SK-N-SH (cell line): ENCODE results near the gene CCDC167. TPM values are rescaled to one million over a fixed set of nuclear protein-coding genes. Genes with fewer than 3 reads are reported as not detected.

Source experiments
- CTCF ChIA-PET: fragments of 300-600, 350-600 bp; formaldehyde crosslinking; extraction: SDS; loops from one replicate; lab custom pipeline; 2021; lab: Yijun Ruan, JAX
- POLR2A ChIA-PET: fragments of 350-600 bp; sonication (Branson Sonifier 250); formaldehyde crosslinking; extraction: SDS; loops from one replicate; lab custom pipeline; 2020; ENCODE audit warnings: antibody characterized with exemption, inconsistent platforms; lab: Yijun Ruan, JAX
- DNase-seq: peaks from one replicate; pipeline ENCODE4 v3.0.0; 2012
- H2AFZ ChIP-seq: fragments of 200-600 bp; sonication (generic); 2 replicates; pipeline ENCODE4 v1.8.1; 2016; ENCODE audit warnings: antibody characterized with exemption, mild to moderate bottlenecking, low read depth
- H3F3A ChIP-seq: fragments of 200-600 bp; sonication (generic); replicated peaks from 2 replicates; pipeline ENCODE3; 2016; ENCODE audit warnings: antibody characterized with exemption, mild to moderate bottlenecking; ENCODE audit not compliant: insufficient read depth
- H3K27ac ChIP-seq, 2 experiments: fragments of 200-500 bp in 1 of 2; fragments of 200-600 bp in 1 of 2; sonication (Bioruptor generic) in 1 of 2; sonication (generic), shearing (Covaris generic) in 1 of 2; 2 replicates each; pipeline versions ENCODE4 v1.5.1 to v1.6.1; 2014 to 2016; ENCODE audit warnings: low read depth in 2 of 2, inconsistent platforms in 1 of 2, low read length in 1 of 2, mild to moderate bottlenecking in 1 of 2, mixed read lengths in 1 of 2
- H3K27me3 ChIP-seq: fragments of 200-600 bp; sonication (generic), shearing (Covaris generic); 2 replicates; pipeline ENCODE4 v1.6.1; 2016; ENCODE audit warnings: mixed run types; ENCODE audit not compliant: insufficient read depth
- H3K36me3 ChIP-seq, 2 experiments: fragments of 200-500 bp in 1 of 2; fragments of 200-600 bp in 1 of 2; sonication (Bioruptor generic) in 1 of 2; sonication (generic) in 1 of 2; replicated peaks in 1 of 2; 2 replicates each; pipeline versions ENCODE3 to v1.5.1; 2014 to 2016; ENCODE audit warnings: low read length in 1 of 2, mild to moderate bottlenecking in 1 of 2; ENCODE audit not compliant: insufficient read depth in 2 of 2, control insufficient read depth in 1 of 2
- H3K4me1 ChIP-seq, 2 experiments: fragments of 200-500 bp in 1 of 2; fragments of 200-600 bp in 1 of 2; sonication (Bioruptor generic) in 1 of 2; sonication (generic), shearing (Covaris generic) in 1 of 2; 2 replicates each; pipeline versions ENCODE4 v1.5.1 to v1.6.1; 2014 to 2016; ENCODE audit warnings: low read depth in 1 of 2, low read length in 1 of 2, mixed run types in 1 of 2; ENCODE audit not compliant: insufficient read depth in 2 of 2, control insufficient read depth in 1 of 2
- H3K4me2 ChIP-seq: fragments of 200-600 bp; sonication (generic), shearing (Covaris generic); 2 replicates; pipeline ENCODE4 v1.6.1; 2017; ENCODE audit warnings: mixed run types
- H3K4me3 ChIP-seq, 2 experiments: fragments of 200-500 bp in 1 of 2; fragments of 200-600 bp in 1 of 2; sonication (Bioruptor generic) in 1 of 2; sonication (generic), shearing (Covaris generic) in 1 of 2; 2 replicates each; pipeline versions ENCODE4 v1.5.1 to v1.8.1; 2014 to 2016; ENCODE audit warnings: low read depth in 2 of 2, inconsistent platforms in 1 of 2, low read length in 1 of 2, mild to moderate bottlenecking in 1 of 2, mixed read lengths in 1 of 2, moderate library complexity in 1 of 2
- H3K79me2 ChIP-seq: fragments of 200-600 bp; sonication (generic); 2 replicates; pipeline ENCODE4 v1.8.1; 2017; ENCODE audit warnings: mild to moderate bottlenecking; ENCODE audit not compliant: insufficient read depth
- H3K9ac ChIP-seq: fragments of 200-600 bp; sonication (generic); 2 replicates; pipeline ENCODE4 v1.6.1; 2017; ENCODE audit warnings: mixed run types
- H3K9me2 ChIP-seq: fragments of 200-600 bp; sonication (generic); 2 replicates; pipeline ENCODE4 v1.6.1; 2017; ENCODE audit warnings: mixed run types
- H3K9me3 ChIP-seq: fragments of 200-600 bp; sonication (generic); 2 replicates; pipeline ENCODE4 v1.6.1; 2017; ENCODE audit warnings: mixed run types, mild to moderate bottlenecking, moderate library complexity
- H4K20me1 ChIP-seq: fragments of 200-600 bp; sonication (generic); 2 replicates; pipeline ENCODE4 v1.6.1; 2017; ENCODE audit warnings: mild to moderate bottlenecking, mixed run types; ENCODE audit not compliant: insufficient read depth
- CHD2 ChIP-seq: fragments of 150-350 bp; IDR thresholded peaks from 2 replicates; pipeline ENCODE4 v1.6.1; 2018; ENCODE audit warnings: low read length; ENCODE audit not compliant: partially characterized antibody
- ELF1 ChIP-seq: IDR thresholded peaks from 2 replicates; pipeline ENCODE4 v1.4.0; 2012
- FOSL2 ChIP-seq: IDR thresholded peaks from 2 replicates; pipeline ENCODE4 v1.4.0; 2012; ENCODE audit warnings: low read depth, mild to moderate bottlenecking, moderate library complexity, borderline replicate concordance
- GABPA ChIP-seq: IDR thresholded peaks from 2 replicates; pipeline ENCODE4 v1.4.0; 2012; ENCODE audit warnings: low read depth, mild to moderate bottlenecking
- JUND ChIP-seq: IDR thresholded peaks from 2 replicates; pipeline ENCODE4 v1.4.0; 2012
- MEF2A ChIP-seq: IDR thresholded peaks from 2 replicates; pipeline ENCODE4 v1.4.0; 2012; ENCODE audit warnings: low read depth, borderline replicate concordance
- NFIC ChIP-seq: IDR thresholded peaks from 2 replicates; pipeline ENCODE4 v1.4.0; 2012; ENCODE audit warnings: borderline replicate concordance
- RAD21 ChIP-seq: IDR thresholded peaks from 2 replicates; pipeline ENCODE4 v1.6.1; 2012; ENCODE audit warnings: mild to moderate bottlenecking, low read length
- RFX5 ChIP-seq: IDR thresholded peaks from 2 replicates; pipeline ENCODE4 v1.6.1; 2012; ENCODE audit warnings: mild to moderate bottlenecking, improper control_type of control experiment, low read length
- RXRA ChIP-seq: IDR thresholded peaks from 2 replicates; pipeline ENCODE4 v1.4.0; 2012; ENCODE audit warnings: low read depth, mild to moderate bottlenecking, borderline replicate concordance
- TAF1 ChIP-seq: IDR thresholded peaks from 2 replicates; pipeline ENCODE4 v1.6.1; 2012; ENCODE audit warnings: low read depth, mild to moderate bottlenecking, low read length, moderate library complexity, borderline replicate concordance
- YY1 ChIP-seq: IDR thresholded peaks from 2 replicates; pipeline ENCODE4 v1.4.0; 2012; ENCODE audit warnings: low read depth, mild to moderate bottlenecking
- WGBS: methylation state at CpG from one replicate; pipeline ENCODE4 v1.1.6; 2017; ENCODE audit warnings: low lambda C conversion rate; 5-methylcytosine and 5-hydroxymethylcytosine counted together
- polyA plus RNA-seq, 3 experiments: library from polyadenylated mRNA; depleted of rRNA; stranded (reverse); fragments of >200 nt; gene quantifications; 2 replicates each; pipeline ENCODE4 v1.2.3, GENCODE V29; 2012
- TF ChIP-seq, protein P1 (sequence below): IDR thresholded peaks from 2 replicates; pipeline ENCODE4; 2012
- TF ChIP-seq, protein P2 (sequence below): fragments of 200-600 bp; sonication (generic); IDR thresholded peaks from 2 replicates; pipeline ENCODE4 v1.6.1; 2017; ENCODE audit warnings: antibody characterized with exemption, mild to moderate bottlenecking, moderate library complexity
- TF ChIP-seq, protein P3 (sequence below): fragments of 150-350 bp; IDR thresholded peaks from 2 replicates; pipeline ENCODE4 v1.6.1; 2017; ENCODE audit warnings: antibody characterized with exemption, low read length, low read depth, borderline replicate concordance

Gene CCDC167
- polyA plus RNA-seq, 1 of the 3 experiments (the other 2 are of a cell fraction), result 49.1 TPM

DNA sequence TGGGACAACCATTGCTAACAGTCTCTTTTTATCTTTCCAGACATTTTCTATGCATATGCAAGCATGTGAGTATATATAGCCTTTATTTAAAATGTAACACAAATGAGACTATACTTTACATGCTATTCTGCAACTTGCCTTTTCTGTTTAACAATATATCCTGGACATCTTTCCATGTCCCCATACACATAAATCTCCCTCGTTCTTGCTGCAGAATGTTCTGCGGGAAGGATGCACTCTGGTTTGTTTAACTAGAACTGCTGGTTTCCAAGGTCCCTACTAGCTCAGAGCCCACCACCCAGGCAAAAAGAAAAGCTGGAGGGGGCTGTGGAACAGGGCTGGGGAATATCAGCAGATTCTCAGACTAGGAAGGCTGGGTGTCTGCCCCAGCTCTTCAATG, 35.2 kb upstream of the CCDC167 start:
- POLR2A ChIA-PET, result interaction anchor here (0.9 to 2.0 kb wide), 3 partner anchors 18 to 101 kb away, joined by 3 to 4 read pairs (median 3); partner anchors contain the start of gene CMTR1
- CTCF ChIA-PET, result interaction anchor here (1.1 to 6.8 kb wide), 10 partner anchors 8 to 157 kb away, joined by 3 to 63 read pairs (median 6); no protein-coding TSS in a partner anchor
- no peak for DNase-seq

DNA sequence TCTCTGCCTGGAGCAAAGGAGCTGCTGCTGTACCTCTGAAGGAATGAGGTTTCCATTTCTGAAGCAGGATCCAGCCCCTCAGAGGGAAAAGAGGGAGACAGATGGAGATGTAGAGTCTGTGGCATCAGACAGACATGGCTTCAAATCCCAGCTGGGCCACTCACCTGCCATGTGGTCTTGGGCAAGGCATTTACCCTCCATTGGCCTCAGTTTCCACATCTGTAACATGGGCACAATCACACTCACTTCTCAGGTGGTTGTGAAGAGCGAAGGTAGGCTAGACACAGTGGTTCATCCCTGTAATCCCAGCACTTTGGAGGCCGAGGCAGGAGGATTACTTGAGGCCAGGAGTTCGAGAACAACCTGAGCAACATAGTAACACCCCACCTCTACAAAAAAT, 32.4 kb upstream of the CCDC167 start:
- Histone ChIP-seq H3K9ac (no peak overlapping the region), H3K27me3 (peaks cover 28% of the 10 kb centered on the region; the same call in 1 of the 2 replicates), H3K79me2 (no peaks in the 10 kb centered on the region), H3K27ac (no peak overlapping the region), H3K4me2 (no peak overlapping the region), H3K9me2 (no peaks in the 10 kb centered on the region), H3K9me3 (no peaks in the 10 kb centered on the region), H4K20me1 (no peaks in the 10 kb centered on the region), H3K4me3 (no peak overlapping the region), H2AFZ (no peak overlapping the region), H3F3A (peaks cover 6% of the 10 kb centered on the region), H3K4me1 (peaks cover 0 to 27% of the 10 kb centered on the region in 2 experiments; a peak in 1 of 4 replicates), H3K36me3 (no peaks in the 10 kb centered on the region)
- 45% methylated on average over 3 of the region's 3 CpGs for WGBS
- ChIA-PET CTCF (interaction anchor here (1.0 kb wide), 1 partner anchor 29 kb away, joined by 3 read pairs; no protein-coding TSS in a partner anchor), POLR2A (no interaction called here)
- TF ChIP-seq, protein P1, sequence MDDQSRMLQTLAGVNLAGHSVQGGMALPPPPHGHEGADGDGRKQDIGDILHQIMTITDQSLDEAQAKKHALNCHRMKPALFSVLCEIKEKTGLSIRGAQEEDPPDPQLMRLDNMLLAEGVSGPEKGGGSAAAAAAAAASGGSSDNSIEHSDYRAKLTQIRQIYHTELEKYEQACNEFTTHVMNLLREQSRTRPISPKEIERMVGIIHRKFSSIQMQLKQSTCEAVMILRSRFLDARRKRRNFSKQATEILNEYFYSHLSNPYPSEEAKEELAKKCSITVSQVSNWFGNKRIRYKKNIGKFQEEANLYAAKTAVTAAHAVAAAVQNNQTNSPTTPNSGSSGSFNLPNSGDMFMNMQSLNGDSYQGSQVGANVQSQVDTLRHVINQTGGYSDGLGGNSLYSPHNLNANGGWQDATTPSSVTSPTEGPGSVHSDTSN, result no peak
- no peak for TF ChIP-seq TAF1
- DNase-seq, result no peak

More for the DNA sequence above, 35.2 kb upstream of the CCDC167 start:
- Histone ChIP-seq H3K27ac (0 out of 4 replicates have a peak overlapping the region, but pooled peaks of 1 of the 2 experiments have one; percentile 39), H3K27me3 (peaks cover 28% of the 10 kb centered on the region; the same call in 1 of the 2 replicates), H3K4me1 (peaks cover 0 to 24% of the 10 kb centered on the region in 2 experiments; a peak in 1 of 4 replicates), H3K9me3 (no peaks in the 10 kb centered on the region), H4K20me1 (no peaks in the 10 kb centered on the region), H2AFZ (no peak overlapping the region), H3K4me2 (no peak overlapping the region), H3K4me3 (no peak overlapping the region), H3K36me3 (no peaks in the 10 kb centered on the region), H3K79me2 (no peaks in the 10 kb centered on the region), H3F3A (peaks cover 6% of the 10 kb centered on the region), H3K9ac (no peak overlapping the region), H3K9me2 (no peaks in the 10 kb centered on the region)
- TF ChIP-seq FOSL2 (no peak), CHD2 (no peak), JUND (no peak)
- WGBS, result 94% methylated on average over 2 of the region's 2 CpGs

DNA sequence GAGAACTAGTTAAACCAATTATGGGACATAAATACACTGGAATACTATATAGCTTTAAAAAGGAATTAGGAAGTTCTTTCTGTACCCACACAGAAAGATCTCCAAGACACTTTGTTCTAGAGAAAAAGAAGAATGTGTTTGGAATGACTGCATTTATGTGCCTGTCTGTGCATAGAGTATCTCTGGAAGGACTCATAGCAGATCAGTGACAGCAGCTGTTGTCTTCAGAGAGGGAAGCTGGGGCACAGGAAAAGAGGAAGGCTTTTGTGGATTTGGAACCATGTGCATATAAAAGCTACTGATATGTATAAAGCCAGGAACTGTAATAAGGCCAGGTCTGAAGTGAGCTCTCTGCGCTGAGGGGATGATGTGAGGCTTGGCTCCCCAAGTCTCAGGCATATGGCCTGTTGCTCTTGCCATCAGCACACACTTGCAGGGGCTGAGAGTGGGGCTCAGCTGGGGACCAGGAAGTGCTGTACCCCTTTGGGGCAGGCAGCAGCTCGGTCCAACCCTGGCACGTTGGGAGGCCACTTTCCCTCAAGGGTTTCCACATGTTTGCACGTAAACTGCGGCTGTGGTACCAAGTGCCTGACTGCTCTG, 31.8 kb upstream of the CCDC167 start:
- Histone ChIP-seq H3K9me3 (no peaks in the 10 kb centered on the region), H3K27me3 (peaks cover 25% of the 10 kb centered on the region; the same call in 1 of the 2 replicates), H3K9me2 (no peaks in the 10 kb centered on the region), H3K4me3 (no peak overlapping the region), H3K4me1 (peaks cover 0 to 21% of the 10 kb centered on the region in 2 experiments; a peak in 1 of 4 replicates), H3F3A (peaks cover 6% of the 10 kb centered on the region), H3K27ac (no peak overlapping the region), H4K20me1 (no peaks in the 10 kb centered on the region), H3K9ac (no peak overlapping the region), H3K36me3 (no peaks in the 10 kb centered on the region), H2AFZ (no peak overlapping the region), H3K4me2 (no peak overlapping the region), H3K79me2 (no peaks in the 10 kb centered on the region)
- ChIA-PET POLR2A (no interaction called here), CTCF (interaction anchor here (0.6 to 1.4 kb wide), 5 partner anchors 16 to 206 kb away, joined by 3 read pairs; no protein-coding TSS in a partner anchor)
- DNase-seq, result no peak
- WGBS, result 73% methylated on average over 3 of the region's 5 CpGs
- TF ChIP-seq GABPA (no peak), YY1 (no peak), RXRA (no peak), RAD21 (no peak), RFX5 (no peak), MEF2A (no peak), TAF1 (no peak), NFIC (no peak), ELF1 (no peak)
- TF ChIP-seq, protein P2, sequence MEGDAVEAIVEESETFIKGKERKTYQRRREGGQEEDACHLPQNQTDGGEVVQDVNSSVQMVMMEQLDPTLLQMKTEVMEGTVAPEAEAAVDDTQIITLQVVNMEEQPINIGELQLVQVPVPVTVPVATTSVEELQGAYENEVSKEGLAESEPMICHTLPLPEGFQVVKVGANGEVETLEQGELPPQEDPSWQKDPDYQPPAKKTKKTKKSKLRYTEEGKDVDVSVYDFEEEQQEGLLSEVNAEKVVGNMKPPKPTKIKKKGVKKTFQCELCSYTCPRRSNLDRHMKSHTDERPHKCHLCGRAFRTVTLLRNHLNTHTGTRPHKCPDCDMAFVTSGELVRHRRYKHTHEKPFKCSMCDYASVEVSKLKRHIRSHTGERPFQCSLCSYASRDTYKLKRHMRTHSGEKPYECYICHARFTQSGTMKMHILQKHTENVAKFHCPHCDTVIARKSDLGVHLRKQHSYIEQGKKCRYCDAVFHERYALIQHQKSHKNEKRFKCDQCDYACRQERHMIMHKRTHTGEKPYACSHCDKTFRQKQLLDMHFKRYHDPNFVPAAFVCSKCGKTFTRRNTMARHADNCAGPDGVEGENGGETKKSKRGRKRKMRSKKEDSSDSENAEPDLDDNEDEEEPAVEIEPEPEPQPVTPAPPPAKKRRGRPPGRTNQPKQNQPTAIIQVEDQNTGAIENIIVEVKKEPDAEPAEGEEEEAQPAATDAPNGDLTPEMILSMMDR, result no peak
- TF ChIP-seq, protein P3, sequence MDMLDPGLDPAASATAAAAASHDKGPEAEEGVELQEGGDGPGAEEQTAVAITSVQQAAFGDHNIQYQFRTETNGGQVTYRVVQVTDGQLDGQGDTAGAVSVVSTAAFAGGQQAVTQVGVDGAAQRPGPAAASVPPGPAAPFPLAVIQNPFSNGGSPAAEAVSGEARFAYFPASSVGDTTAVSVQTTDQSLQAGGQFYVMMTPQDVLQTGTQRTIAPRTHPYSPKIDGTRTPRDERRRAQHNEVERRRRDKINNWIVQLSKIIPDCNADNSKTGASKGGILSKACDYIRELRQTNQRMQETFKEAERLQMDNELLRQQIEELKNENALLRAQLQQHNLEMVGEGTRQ, result no peak
